Measurements from ENCODE around the gene EPN3.

GRCh38 chr17:50548831-50549230 lies 16.3 kb downstream of the EPN3 start:
- TF ChIP-seq CTCF (conservative IDR thresholded peaks at IDR 0.05; ENCODE audit: low read length) (no peak), EZH2phosphoT487 (IDR thresholded peaks at IDR 0.05; ENCODE audit: borderline replicate concordance) (no peak)

Data from Loucy (cell line).